ENCODE data around the gene PARP6.

The PARP6 gene

GRCh38 chr15:72200395-72201237 is 71.7 kb downstream of the PARP6 start:
- no peak overlapping the region for H4K8ac ChIP-seq (ENCODE audit: low read length)
- peaks cover 6% of the 10 kb centered on the region for H3K79me1 ChIP-seq (replicated peaks; ENCODE audit: low read length, poor library complexity, severe bottlenecking)
- no peaks in the 10 kb centered on the region for H3K27me3 ChIP-seq (ENCODE audit: control insufficient read depth in 1 of 2, insufficient read depth in 1 of 2, low read length in 2 of 2)
- peak overlapping the region; percentile 46 for H3K9ac ChIP-seq (ENCODE audit: low read length)
- H3K4me3 ChIP-seq (ENCODE audit: insufficient read depth in 1 of 2, low read depth in 1 of 2, low read length in 2 of 2), result no peak overlapping the region
- WGBS, result 95% methylated on average over 15 of the region's 15 CpGs
- no peak for DNase-seq
- H4K91ac ChIP-seq (ENCODE audit: low read length), result no peak overlapping the region
- H3K9me3 ChIP-seq (ENCODE audit: control insufficient read depth, low read length), result no peaks in the 10 kb centered on the region
- no peak overlapping the region for H3K14ac ChIP-seq (ENCODE audit: low read length in 2 of 2)
- H3K4me1 ChIP-seq (ENCODE audit: control insufficient read depth, insufficient read depth, low read depth, low read length), result peaks cover 34% of the 10 kb centered on the region
- H3K27ac ChIP-seq (ENCODE audit: low read length, poor library complexity, severe bottlenecking), result peak overlapping the region; percentile 17
- no peak overlapping the region for H3K18ac ChIP-seq (ENCODE audit: low read depth in 1 of 2, low read length in 2 of 2)
- no peak overlapping the region for H3K23ac ChIP-seq (ENCODE audit: low read length in 2 of 2)
- no peak overlapping the region for H3K4ac ChIP-seq (ENCODE audit: low read depth in 1 of 2, low read length in 2 of 2)
- H2BK15ac ChIP-seq (ENCODE audit: low read depth, poor library complexity, severe bottlenecking), result no peak overlapping the region
- no peak overlapping the region for H2BK5ac ChIP-seq (ENCODE audit: low read depth, low read length, poor library complexity, severe bottlenecking)
- H2AFZ ChIP-seq (ENCODE audit: low read depth, low read length), result no peak overlapping the region
- H2BK120ac ChIP-seq (ENCODE audit: low read depth, low read length), result no peak overlapping the region
- no peak overlapping the region for H2BK12ac ChIP-seq (ENCODE audit: low read length in 2 of 2)
- H3K36me3 ChIP-seq (ENCODE audit: control insufficient read depth in 1 of 2, insufficient read depth in 2 of 2, low read depth in 1 of 2, low read length in 2 of 2), result peaks cover 64 to 75% of the 10 kb centered on the region in 2 experiments
- H3K4me2 ChIP-seq (ENCODE audit: low read length, poor library complexity, severe bottlenecking), result no peak overlapping the region
- no peak overlapping the region for H2AK5ac ChIP-seq (ENCODE audit: low read length, severe bottlenecking)

- H4K91ac ChIP-seq (ENCODE audit: low read length), result no peak overlapping the region
- no peak overlapping the region for H2BK120ac ChIP-seq (ENCODE audit: low read depth, low read length)
- H3K27me3 ChIP-seq (ENCODE audit: control insufficient read depth in 1 of 2, insufficient read depth in 1 of 2, low read length in 2 of 2), result no peaks in the 10 kb centered on the region
- H2BK5ac ChIP-seq (ENCODE audit: low read depth, low read length, poor library complexity, severe bottlenecking), result no peak overlapping the region
- H3K14ac ChIP-seq (ENCODE audit: low read length in 2 of 2), result no peak overlapping the region
- DNase-seq, result peak; percentile 75
- H3K4me1 ChIP-seq (ENCODE audit: control insufficient read depth, insufficient read depth, low read depth, low read length), result peaks cover 34% of the 10 kb centered on the region
- H3K36me3 ChIP-seq (ENCODE audit: control insufficient read depth in 1 of 2, insufficient read depth in 2 of 2, low read depth in 1 of 2, low read length in 2 of 2), result peaks cover 59 to 67% of the 10 kb centered on the region in 2 experiments
- H2BK12ac ChIP-seq (ENCODE audit: low read length in 2 of 2), result no peak overlapping the region
- H3K23ac ChIP-seq (ENCODE audit: low read length in 2 of 2), result no peak overlapping the region
- no peak overlapping the region for H3K27ac ChIP-seq (ENCODE audit: low read length, poor library complexity, severe bottlenecking)
- WGBS, result 75% methylated on average over 2 of the region's 2 CpGs
- no peak overlapping the region for H3K4me2 ChIP-seq (ENCODE audit: low read length, poor library complexity, severe bottlenecking)
- no peak overlapping the region for H4K8ac ChIP-seq (ENCODE audit: low read length)
- no peaks in the 10 kb centered on the region for H3K9me3 ChIP-seq (ENCODE audit: control insufficient read depth, low read length)
- H3K79me1 ChIP-seq (replicated peaks; ENCODE audit: low read length, poor library complexity, severe bottlenecking), result peaks cover 6% of the 10 kb centered on the region
- no peak overlapping the region for H3K4me3 ChIP-seq (ENCODE audit: insufficient read depth in 1 of 2, low read depth in 1 of 2, low read length in 2 of 2)
- no peak overlapping the region for H3K4ac ChIP-seq (ENCODE audit: low read depth in 1 of 2, low read length in 2 of 2)
- H3K9ac ChIP-seq (ENCODE audit: low read length), result peak overlapping the region; percentile 46
- H2AFZ ChIP-seq (ENCODE audit: low read depth, low read length), result no peak overlapping the region
- H2BK15ac ChIP-seq (ENCODE audit: low read depth, poor library complexity, severe bottlenecking), result no peak overlapping the region
- no peak overlapping the region for H3K18ac ChIP-seq (ENCODE audit: low read depth in 1 of 2, low read length in 2 of 2)
- no peak overlapping the region for H2AK5ac ChIP-seq (ENCODE audit: low read length, severe bottlenecking)
These were observed 72.6 kb downstream of the PARP6 start for GRCh38 chr15:72199721-72200212.

GRCh38 chr15:72199205-72199515 is 73.2 kb downstream of the PARP6 start:
- H3K9me3 ChIP-seq (ENCODE audit: control insufficient read depth, low read length), result no peaks in the 10 kb centered on the region
- H3K27me3 ChIP-seq (ENCODE audit: control insufficient read depth in 1 of 2, insufficient read depth in 1 of 2, low read length in 2 of 2), result no peaks in the 10 kb centered on the region
- WGBS, result 91% methylated on average over 2 of the region's 2 CpGs
- H2BK5ac ChIP-seq (ENCODE audit: low read depth, low read length, poor library complexity, severe bottlenecking), result no peak overlapping the region
- no peak overlapping the region for H2AFZ ChIP-seq (ENCODE audit: low read depth, low read length)
- H4K91ac ChIP-seq (ENCODE audit: low read length), result no peak overlapping the region
- H3K4me2 ChIP-seq (ENCODE audit: low read length, poor library complexity, severe bottlenecking), result no peak overlapping the region
- H2BK15ac ChIP-seq (ENCODE audit: low read depth, poor library complexity, severe bottlenecking), result no peak overlapping the region
- H2AK5ac ChIP-seq (ENCODE audit: low read length, severe bottlenecking), result no peak overlapping the region
- DNase-seq, result no peak
- no peak overlapping the region for H2BK120ac ChIP-seq (ENCODE audit: low read depth, low read length)
- no peak overlapping the region for H3K18ac ChIP-seq (ENCODE audit: low read depth in 1 of 2, low read length in 2 of 2)
- no peak overlapping the region for H3K9ac ChIP-seq (ENCODE audit: low read length)
- peaks cover 57 to 61% of the 10 kb centered on the region in 2 experiments for H3K36me3 ChIP-seq (ENCODE audit: control insufficient read depth in 1 of 2, insufficient read depth in 2 of 2, low read depth in 1 of 2, low read length in 2 of 2)
- peaks cover 34% of the 10 kb centered on the region for H3K4me1 ChIP-seq (ENCODE audit: control insufficient read depth, insufficient read depth, low read depth, low read length)
- no peak overlapping the region for H3K4me3 ChIP-seq (ENCODE audit: insufficient read depth in 1 of 2, low read depth in 1 of 2, low read length in 2 of 2)
- H3K79me1 ChIP-seq (replicated peaks; ENCODE audit: low read length, poor library complexity, severe bottlenecking), result peaks cover 6% of the 10 kb centered on the region
- no peak overlapping the region for H4K8ac ChIP-seq (ENCODE audit: low read length)
- no peak overlapping the region for H2BK12ac ChIP-seq (ENCODE audit: low read length in 2 of 2)
- H3K4ac ChIP-seq (ENCODE audit: low read depth in 1 of 2, low read length in 2 of 2), result no peak overlapping the region
- H3K23ac ChIP-seq (ENCODE audit: low read length in 2 of 2), result no peak overlapping the region
- H3K27ac ChIP-seq (ENCODE audit: low read length, poor library complexity, severe bottlenecking), result no peak overlapping the region
- H3K14ac ChIP-seq (ENCODE audit: low read length in 2 of 2), result no peak overlapping the region

GRCh38 chr15:72198356-72199204 is 73.8 kb downstream of the PARP6 start:
- Histone ChIP-seq H3K4me2 (ENCODE audit: low read length, poor library complexity, severe bottlenecking) (no peak overlapping the region), H4K8ac (ENCODE audit: low read length) (no peak overlapping the region), H3K9ac (ENCODE audit: low read length) (peak overlapping the region; percentile 64), H3K4ac (ENCODE audit: low read depth in 1 of 2, low read length in 2 of 2) (no peak overlapping the region), H2BK120ac (ENCODE audit: low read depth, low read length) (no peak overlapping the region), H3K23ac (ENCODE audit: low read length in 2 of 2) (no peak overlapping the region), H2BK5ac (ENCODE audit: low read depth, low read length, poor library complexity, severe bottlenecking) (no peak overlapping the region), H3K36me3 (ENCODE audit: control insufficient read depth in 1 of 2, insufficient read depth in 2 of 2, low read depth in 1 of 2, low read length in 2 of 2) (peaks cover 55 to 56% of the 10 kb centered on the region in 2 experiments), H3K27ac (ENCODE audit: low read length, poor library complexity, severe bottlenecking) (no peak overlapping the region), H3K18ac (ENCODE audit: low read depth in 1 of 2, low read length in 2 of 2) (no peak overlapping the region), H3K4me1 (ENCODE audit: control insufficient read depth, insufficient read depth, low read depth, low read length) (peaks cover 34% of the 10 kb centered on the region), H2AFZ (ENCODE audit: low read depth, low read length) (no peak overlapping the region), H3K14ac (ENCODE audit: low read length in 2 of 2) (no peak overlapping the region), H2AK5ac (ENCODE audit: low read length, severe bottlenecking) (no peak overlapping the region), H3K27me3 (ENCODE audit: control insufficient read depth in 1 of 2, insufficient read depth in 1 of 2, low read length in 2 of 2) (no peaks in the 10 kb centered on the region), H4K91ac (ENCODE audit: low read length) (no peak overlapping the region), H2BK15ac (ENCODE audit: low read depth, poor library complexity, severe bottlenecking) (no peak overlapping the region), H3K4me3 (ENCODE audit: insufficient read depth in 1 of 2, low read depth in 1 of 2, low read length in 2 of 2) (no peak overlapping the region), H2BK12ac (ENCODE audit: low read length in 2 of 2) (no peak overlapping the region), H3K9me3 (ENCODE audit: control insufficient read depth, low read length) (no peaks in the 10 kb centered on the region), H3K79me1 (replicated peaks; ENCODE audit: low read length, poor library complexity, severe bottlenecking) (peaks cover 6% of the 10 kb centered on the region)
- DNase-seq, result no peak
- 94% methylated on average over 9 of the region's 11 CpGs for WGBS

Data from mesenchymal stem cell (in vitro differentiated cells and primary cell).